Inferior parietal cortex (tissue), 1 donor: Measurements from ENCODE around the gene ADIG.
"Not testable (repeated sequence)": the region's sequence is repeated elsewhere in the genome, so short reads cannot be mapped to it uniquely, and the experiment has no call there.

Source experiments
- DNase-seq: peaks from one replicate; pipeline ENCODE4 v3.0.0-alpha.2; 2016; ENCODE audit errors: extremely low spot score

The ADIG gene

DNA sequence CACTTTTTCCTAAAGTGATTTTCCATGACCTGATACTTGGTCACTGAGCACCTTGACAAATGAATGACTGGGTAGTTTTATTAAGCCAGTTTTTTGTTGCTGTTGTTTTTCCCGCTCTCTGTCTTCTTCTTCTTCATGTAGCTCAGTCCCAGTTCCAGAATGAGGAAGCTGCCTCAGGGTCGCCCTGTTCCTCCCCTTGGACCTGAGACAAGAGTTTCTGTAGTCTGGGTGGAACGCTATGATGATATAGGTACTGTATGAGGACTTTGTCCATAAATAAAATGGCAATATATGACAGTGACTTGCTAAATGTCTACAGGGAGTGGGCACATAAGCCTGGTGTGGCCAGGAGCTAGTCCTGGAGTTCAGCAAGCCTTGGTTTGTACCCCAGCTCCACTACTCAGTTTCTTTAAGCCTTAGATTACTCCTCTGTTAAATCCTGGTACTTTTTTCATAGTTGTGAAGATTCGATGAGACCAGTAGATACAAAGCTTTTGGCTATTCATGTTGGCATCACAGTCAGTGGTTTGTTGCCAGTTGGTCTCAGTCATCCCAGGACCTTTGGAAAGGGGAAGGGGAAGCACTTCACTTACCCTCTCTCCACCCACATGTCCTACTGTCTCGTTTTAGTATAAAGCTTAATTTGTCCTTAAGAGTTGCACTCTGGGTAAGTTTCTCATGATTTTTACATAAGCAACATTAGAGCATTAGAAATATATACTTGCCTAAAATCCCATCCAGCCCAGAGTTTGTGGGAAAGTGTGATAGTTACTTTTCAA lies 11.1 kb upstream of the ADIG start:
- no peak for DNase-seq

DNA sequence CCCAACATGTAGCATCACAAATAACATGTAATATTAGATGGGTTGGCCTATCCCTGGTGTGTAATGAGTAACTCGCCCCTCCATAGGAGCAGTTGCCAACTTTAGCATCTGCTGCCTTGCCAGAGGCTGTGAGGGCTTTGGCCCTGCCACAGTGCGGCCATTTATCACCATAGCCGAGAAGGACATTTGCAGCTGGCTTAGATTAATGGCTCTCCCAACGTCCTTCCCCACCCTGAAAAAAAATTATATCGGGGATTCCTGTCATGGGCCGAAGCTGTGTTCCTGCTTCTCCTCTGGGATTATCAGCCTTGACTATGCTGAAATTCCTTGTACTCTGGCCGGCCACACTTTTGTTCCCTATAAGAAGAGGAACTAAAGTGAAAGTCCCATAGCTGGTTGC lies 7.6 kb upstream of the ADIG start:
- no peak for DNase-seq

DNA sequence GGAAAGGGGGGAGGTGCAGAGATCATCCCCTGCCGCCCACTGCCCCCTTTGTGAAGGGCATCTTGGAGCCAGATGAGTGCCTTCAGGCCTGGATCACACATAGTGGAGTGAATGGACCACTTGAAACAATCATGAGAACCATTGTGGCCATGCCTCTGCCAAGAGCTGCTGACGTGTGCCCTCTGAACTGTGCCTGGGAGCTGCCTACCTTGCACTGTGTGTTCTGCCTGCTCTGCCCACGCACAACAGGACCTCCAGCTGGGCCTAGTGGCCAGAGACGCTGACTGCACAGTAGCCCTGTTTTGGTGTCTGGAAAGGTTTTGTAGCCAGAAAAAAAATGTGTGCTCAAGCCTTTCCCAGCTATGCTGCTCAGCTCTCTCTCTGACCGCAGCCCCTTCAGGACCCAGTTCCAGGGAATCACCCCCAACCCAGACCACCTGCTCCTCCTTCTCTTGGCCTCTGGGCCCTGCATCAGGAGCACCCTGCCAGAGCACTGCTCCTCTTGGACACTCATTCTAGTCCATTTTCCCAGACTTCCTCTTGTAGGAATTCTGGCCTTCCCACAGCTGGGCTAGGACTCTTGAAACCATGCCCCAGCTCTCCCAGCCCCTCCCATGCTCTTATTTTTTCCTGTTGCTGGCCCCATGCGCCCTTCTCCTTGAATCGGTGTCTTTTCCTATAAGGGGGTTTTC lies 1.6 kb upstream of the ADIG start:
- no peak for DNase-seq

DNA sequence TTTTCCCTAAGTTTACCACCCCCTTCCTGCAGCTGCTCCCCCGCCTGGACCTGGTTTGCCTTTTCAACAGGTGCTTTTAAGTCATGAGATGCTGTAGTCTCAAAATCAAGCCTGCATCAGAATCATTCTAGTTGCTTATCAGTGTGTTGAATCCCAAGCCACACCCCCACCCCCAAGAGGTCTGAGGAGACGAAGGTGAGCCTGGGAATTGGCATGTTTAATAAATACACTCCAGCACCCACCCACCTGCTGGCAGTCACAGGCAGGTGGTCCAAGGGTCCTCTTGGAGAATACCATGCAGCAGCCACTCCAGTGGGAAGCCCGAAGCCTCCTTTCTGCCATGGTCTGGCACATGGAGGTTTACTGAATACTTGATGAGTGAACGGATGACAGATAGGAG lies 1.1 kb upstream of the ADIG start:
- no peak for DNase-seq

DNA sequence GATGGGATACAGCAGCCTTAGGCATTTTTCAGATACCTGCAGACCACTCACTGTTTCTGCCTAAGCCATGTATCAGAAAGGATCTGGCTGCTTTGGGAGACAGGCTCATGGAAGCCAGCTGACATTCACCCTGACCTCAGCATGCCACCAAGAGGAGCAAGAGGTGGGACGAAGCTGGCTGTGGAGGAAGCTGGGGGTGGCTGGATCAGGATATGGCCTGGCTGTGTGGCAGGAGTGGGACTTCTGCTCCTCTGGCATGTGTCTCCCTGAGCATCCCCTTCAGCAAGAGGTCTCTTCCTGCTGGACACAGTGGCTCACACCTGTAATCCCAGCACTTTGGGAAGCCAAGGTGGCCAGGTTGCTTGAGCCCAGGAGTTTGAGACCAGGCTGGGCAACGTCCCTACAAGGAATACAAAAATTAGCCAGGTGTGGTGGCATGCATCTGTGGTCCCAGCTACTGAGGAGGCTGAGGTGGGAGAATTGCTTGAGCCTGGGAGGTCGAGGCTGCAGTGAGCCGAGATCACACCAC lies 897 bp downstream of the ADIG start:
- no peak for DNase-seq

DNA sequence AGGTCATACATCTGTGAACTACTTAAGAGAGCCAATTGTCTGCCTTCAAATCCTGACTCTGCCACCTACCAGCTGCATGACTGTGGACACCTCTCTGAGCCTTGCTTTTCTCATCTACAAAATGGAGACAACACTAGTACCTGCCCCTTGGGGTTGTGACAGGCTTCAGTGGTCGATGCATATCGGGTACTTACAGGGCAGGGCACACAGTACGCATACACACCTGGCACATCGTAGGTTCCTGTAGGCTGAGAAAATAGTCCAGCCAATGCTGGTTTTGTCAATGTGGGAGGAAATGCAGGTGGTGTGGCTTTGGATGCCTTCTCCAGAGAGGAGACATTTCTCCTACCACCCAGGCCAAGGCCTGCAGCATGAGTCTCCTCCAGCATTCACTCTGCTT lies 2.3 kb downstream of the ADIG start:
- no peak for DNase-seq

DNA sequence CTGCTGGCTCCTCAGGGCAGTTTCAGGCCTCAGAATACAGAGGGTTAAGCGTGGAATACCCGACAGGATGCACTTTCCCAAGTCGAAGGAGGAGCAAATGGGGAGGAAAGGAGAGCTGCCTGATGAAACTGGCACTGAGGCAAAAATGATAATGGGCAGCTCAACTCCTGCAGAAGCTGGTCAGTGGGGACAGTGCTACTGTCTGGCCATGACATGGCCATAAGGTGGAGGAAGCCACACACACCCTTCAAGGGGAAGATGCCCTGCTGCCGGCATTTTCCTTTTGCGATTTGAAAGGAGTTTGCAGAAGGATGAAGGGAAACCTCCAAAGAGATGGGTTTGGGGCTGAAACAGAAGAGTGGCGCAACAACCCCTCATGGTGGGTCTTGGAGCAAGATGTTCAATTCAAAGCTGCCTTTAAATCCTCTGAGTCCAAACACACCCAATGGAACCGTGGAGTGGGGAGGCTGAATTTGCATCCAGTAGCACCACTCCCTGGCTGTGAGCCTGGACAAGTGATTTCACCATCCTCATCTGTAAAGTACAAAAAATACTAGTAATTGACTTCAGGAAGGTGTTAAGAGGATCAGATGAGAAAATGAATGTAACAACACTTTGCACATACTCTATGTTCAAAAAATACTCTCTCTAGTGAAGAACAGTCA lies 3.2 kb downstream of the ADIG start:
- no peak for DNase-seq

DNA sequence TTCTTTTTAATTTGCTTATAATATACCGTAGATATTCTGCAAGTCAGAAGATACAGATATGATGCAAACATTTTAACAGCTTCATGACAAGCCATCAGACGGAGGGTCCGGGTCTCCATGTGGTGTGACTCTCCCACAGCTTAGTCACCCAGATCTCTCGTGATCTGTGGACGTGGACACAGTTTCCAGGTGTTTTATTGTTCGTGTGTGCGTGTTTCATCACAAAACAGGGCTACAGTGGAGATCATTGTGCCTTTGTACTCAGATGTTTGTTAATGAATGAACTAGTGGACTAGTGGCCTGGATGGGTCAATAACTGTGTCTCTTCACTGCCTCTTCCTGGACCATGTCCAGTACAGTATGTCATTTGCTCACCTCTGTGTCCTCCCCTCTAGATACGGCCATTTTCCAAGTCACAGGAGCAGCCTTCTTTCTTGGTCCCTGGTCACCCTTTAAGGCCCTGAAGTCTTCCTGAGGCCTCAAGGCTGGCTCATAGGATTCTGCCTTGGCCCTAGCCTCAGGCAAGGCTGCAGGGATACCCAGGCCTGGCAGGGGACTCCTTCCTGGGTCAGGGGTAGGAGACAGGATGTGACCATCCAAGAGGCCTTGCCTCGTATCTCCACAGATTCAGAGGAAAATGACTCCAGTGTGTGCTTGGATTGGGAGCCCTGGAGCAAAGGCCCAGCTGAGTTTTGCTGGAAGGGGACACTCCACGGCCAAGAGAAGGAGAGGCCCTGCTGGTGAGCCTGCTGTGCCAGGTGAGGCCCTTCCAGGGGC lies 4.6 kb downstream of the ADIG start:
- DNase-seq: no peak

DNA sequence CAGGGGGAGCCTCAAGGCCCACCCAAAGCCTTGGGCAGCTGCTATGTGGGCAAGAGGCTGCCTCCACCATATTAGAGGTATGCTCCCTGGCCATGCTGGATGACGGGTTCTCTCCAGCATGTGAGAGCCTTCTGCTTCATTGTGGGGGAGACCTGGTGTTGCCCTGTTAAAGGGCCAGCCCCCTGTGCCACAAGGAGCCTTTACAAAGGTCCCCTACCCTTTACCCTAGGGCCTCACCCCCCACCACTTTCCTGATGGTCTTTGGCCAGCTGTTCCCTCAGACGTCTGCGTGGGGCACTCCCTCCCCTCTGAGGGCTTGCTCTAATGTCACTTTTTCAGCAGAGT lies 5.2 kb downstream of the ADIG start:
- DNase-seq: no peak

DNA sequence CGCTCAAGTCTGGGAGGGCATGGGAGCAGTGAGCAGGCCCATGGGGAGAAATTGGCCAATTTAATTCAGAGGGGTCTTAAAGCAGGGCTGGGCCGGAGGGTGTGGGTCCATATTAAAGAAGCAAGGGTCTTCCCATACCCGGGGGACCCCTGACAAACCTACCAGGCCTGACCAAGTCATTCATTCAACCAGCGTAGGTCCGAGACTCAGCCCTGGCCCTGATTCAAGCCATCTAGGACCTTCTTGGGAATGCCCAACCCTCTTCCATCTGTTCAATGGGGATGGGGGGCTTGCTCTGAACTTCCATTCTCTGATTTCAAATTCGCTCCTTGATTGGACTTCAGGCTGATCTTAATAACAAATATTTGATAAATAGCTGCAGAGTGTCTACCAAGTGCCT lies 7.3 kb downstream of the ADIG start:
- DNase-seq: no peak

DNA sequence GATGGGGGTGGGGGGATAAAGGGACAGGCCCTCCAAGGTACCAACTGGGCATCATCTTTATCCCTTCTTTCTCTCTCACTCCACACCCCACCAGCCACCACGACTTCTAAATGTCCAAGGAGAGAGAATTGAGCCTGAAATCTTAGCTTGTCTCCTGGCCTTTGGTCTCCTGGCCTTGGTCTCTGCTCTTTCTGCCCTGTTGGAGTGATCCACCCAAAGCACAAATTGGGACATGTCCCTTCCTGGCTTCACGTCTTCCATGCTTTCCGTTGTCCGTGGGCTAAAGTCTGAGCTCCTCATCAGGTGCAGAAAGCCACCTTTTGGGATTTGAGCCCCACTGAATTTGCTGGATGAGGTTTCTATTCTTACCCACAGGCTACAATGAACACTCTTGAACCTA lies 8.4 kb downstream of the ADIG start:
- no peak for DNase-seq

DNA sequence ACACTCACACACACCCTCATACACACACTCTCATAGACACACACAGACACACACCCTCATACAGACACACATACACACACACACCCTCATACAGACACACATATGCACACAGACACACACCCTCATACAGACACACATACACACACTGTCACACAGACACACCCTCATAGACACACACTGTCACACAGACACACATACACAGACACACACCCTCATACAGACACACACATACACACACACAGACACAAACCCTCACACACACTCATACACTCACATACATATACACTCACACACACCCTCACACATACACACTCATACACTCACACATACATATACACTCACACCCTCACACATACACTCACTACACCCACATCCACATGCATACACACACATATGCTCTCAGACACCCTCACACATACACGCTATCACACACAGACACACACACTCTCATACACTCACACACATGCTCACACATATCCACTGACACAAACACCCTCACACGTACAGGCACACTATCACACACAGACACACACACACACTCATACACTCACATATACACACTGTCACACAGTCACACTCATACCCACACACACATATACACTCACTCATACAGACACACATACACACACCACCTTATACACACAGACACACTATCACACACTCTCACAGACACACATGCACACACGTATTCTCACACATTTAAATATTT lies 9.1 kb downstream of the ADIG start:
- DNase-seq: no peak

DNA sequence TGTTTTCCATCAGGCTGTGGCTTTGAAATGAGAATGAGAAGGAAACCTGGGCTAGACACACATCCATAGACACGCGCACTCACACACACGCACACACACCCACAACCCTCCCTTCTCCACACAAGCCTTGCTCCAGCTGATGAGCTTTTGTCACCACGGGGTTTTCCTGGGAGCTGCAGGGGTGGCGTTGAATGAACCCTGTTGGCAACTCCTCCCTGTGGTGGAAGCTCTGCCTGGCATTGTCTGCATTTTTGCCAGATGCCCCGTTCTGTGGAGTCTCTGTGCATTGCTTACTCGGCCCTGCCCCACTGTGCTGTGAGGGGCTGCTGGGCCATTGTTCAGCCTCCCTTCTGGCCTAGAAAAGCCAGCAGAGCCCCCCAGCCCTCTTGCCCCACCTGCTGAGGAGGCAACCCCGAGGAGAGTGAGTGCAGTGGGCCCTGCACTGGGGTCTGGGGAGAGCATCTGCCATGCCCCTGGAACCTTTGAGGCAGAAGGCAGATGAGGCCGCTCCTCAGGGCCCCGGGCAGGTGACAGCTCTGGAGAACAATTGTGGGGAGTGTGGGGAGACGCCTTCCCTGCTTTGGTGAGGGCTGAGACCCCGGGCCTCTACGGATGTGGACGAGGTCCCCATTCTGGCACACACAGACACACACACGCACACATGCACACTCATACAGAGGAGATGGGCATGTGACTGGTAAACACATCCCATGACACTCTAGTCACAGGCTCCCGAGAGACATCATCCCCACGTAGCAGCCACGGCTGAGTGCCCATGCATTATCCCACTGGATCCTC lies 9.9 kb downstream of the ADIG start:
- DNase-seq: no peak

DNA sequence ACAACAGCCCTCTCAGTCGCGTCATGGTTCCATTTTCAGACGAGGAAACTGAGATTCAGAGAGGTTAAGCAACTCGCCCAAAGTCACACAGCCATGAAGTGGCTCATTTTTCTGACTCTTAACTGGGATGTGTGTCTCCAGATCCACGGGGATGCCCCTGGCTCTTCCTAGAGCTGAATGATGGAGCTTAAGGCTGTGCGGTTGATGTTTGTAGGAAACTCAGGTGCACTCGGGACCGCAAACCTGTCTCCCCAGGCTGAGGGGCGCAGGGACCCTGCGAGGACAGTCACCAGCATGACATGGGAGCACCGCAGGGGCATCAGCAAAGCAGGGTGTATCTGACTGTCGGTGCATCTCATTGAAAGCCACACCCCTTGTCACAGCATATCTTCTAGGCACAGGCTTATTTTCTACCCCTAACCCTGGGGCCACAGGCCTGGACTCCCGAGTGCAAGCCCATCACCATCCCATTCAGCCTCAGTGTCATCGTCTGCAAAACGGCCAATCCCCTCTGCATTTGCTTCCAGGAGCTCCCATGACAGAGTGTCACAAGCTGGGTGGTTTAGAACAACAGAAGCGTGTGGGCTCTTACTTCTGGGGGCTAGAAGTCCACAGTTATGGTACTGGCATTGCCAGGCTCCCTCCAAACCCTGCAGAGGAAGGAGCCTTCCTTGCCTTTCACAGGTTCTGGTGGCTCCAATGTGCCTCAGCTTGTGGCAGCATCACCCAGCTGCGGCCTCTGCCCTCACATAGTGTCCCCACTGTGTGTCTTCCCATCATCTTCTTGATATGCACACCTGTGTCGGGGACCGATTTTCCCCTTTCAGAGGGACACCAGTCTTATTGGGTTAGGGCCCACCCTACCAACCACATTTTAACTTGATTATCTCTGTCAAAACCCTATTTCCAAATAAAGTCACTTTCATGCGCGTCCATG lies 10.7 kb downstream of the ADIG start:
- no peak for DNase-seq

DNA sequence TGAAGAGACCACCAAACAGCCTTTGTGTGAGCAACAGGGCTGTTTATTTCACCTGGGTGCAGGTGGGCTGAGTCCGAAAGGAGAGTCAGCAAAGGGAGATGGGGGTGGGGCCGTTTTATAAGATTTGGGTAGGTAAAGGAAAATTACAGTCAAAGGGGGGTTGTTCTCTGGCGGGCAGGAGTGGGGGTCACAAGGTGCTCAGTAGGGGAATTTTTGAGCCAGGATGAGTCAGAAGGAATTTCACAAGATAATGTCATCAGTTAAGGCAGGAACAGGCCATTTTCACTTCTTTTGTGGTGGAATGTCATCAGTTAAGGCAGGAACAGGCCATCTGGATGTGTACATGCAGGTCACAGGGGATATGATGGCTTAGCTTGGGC lies 11.4 kb downstream of the ADIG start:
- not testable (repeated sequence) for DNase-seq

DNA sequence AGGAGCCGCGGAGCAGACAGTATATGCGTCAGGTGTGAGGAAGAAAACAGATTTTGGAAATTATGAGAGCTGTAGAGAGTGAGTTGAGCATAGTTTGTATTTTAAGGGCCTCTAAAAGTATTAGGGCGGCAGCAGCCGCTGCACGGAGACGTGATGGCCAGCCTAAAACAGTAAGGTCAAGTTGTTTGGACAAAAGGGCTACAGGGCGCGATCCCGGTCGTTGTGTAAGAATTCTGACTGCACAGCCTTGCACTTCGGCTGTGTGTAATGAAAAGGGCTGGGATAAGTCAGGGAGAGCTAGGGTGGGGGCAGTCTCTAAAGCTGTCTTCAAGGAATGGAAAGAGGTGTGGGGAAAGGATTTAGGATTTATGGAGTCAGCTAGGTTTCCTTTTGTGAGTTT lies 13.3 kb downstream of the ADIG start:
- DNase-seq: not testable (repeated sequence)

DNA sequence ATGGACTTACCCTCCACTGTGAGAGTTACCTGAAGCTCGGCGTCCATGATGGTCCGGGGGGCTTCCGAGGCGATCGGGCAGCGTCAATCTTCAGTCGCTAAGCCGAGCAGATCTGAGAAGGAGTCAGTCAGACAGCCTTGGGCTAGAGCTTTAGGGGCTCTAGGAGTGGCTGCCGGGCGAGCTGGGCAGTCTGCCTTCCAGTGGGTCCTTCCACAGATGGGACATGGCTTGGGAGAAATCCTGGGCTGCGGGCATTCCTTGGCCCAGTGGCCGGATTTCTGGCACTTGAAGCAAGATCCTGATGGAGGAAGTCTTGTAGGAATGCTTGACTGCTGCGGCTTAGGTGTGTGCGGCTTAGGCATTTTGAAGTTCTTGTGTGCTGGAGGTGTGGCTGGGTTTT lies 14.9 kb downstream of the ADIG start:
- not testable (repeated sequence) for DNase-seq

DNA sequence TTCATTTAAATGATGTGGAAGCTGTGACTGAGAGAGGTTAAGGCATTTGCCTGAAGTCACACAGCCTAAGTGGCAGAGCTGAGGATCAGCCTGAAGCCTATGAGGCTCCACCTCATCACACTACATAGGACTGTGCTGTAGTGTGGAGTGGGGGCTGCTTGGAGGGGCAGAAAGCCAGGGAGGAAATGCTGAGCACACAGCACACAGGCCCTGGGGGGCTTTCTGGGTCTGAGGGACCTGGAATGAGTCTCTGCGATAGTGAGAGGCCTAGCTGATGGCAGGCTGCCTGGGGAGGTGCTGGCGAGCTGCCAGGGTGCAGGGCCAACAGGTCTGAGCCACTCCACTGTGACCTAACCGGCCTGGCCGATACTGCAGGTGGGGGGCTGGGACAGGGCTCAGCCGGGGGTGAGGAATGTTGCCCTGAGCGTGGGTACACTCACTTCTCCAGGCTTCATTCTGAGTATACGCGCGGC lies 18.4 kb downstream of the ADIG start:
- DNase-seq: no peak

DNA sequence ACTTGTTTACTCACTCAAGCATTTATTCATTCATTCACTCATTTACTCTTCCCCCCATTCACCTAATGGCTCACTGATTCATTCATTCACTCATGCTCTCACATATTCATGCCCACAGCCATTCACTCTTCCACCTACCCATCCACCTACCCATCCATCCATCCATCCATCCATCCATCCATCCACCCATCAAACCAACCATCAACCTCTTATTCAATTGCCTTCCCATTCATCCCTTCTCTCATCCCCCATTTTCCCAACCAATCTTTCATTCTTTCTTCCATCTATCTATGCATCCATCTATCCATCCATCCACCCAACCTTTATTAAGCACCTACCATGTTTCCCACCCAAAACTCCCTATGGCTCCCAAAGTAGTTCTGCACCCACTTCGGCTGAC lies 19.1 kb downstream of the ADIG start:
- no peak for DNase-seq
